ENCODE data around the gene CENPO.

CENPO gene

GRCh38 chr2:24792874-24793760 lies at the start of gene CENPO, which contains the start of gene PTRHD1:
CENPO (plus strand) TSS chr2:24793425; CDS start chr2:24793920, 495 bp downstream.
PTRHD1 (minus strand) TSS chr2:24793391; CDS start chr2:24793377, 14 bp downstream.
- DNase-seq, result peak; percentile 97

- DNase-seq, result no peak
Measured at GRCh38 chr2:24743924-24744323, 49.3 kb upstream of the CENPO start.

- DNase-seq, result no peak
Measured at GRCh38 chr2:24744356-24744755, 48.9 kb upstream of the CENPO start.

- DNase-seq, result no peak
Measured at GRCh38 chr2:24745825-24746224, 47.4 kb upstream of the CENPO start.

- DNase-seq, result no peak
Measured at GRCh38 chr2:24747299-24747698, 45.9 kb upstream of the CENPO start.

GRCh38 chr2:24749069-24749691 lies 44.0 kb upstream of the CENPO start:
- DNase-seq, result no peak

GRCh38 chr2:24754985-24755705 lies 38.1 kb upstream of the CENPO start:
- no peak for DNase-seq

- DNase-seq, result no peak
Measured at GRCh38 chr2:24756789-24757188, 36.4 kb upstream of the CENPO start.

GRCh38 chr2:24761866-24762265 lies 31.4 kb upstream of the CENPO start:
- no peak for DNase-seq

GRCh38 chr2:24762518-24762917 lies 30.7 kb upstream of the CENPO start:
- no peak for DNase-seq

GRCh38 chr2:24763843-24764242 lies 29.4 kb upstream of the CENPO start:
- no peak for DNase-seq

- no peak for DNase-seq
Measured at GRCh38 chr2:24766609-24767008, 26.6 kb upstream of the CENPO start.

GRCh38 chr2:24768013-24768412 lies 25.2 kb upstream of the CENPO start:
- DNase-seq, result no peak

GRCh38 chr2:24768601-24769000 lies 24.6 kb upstream of the CENPO start:
- DNase-seq, result no peak

GRCh38 chr2:24771061-24771460 lies 22.2 kb upstream of the CENPO start:
- no peak for DNase-seq

GRCh38 chr2:24771764-24772586 lies 21.2 kb upstream of the CENPO start:
- DNase-seq, result no peak

GRCh38 chr2:24774373-24774772 lies 18.9 kb upstream of the CENPO start:
- no peak for DNase-seq

GRCh38 chr2:24779116-24779515 lies 14.1 kb upstream of the CENPO start:
- no peak for DNase-seq

GRCh38 chr2:24783641-24784040 lies 9.6 kb upstream of the CENPO start:
- DNase-seq, result no peak

- DNase-seq, result peak; percentile 2
Measured at GRCh38 chr2:24785671-24786321, 7.4 kb upstream of the CENPO start.

- DNase-seq, result no peak
Measured at GRCh38 chr2:24787532-24787931, 5.7 kb upstream of the CENPO start.

GRCh38 chr2:24788816-24789215 lies 4.4 kb upstream of the CENPO start:
- no peak for DNase-seq
